SU-DHL-6 (cell line): ENCODE results near the gene ULK3.
A peak's percentile ranks its signal among the peaks of the same experiment; 100 is the strongest.

Source experiments
- H2AFZ ChIP-seq: fragments of 200-600 bp; sonication (generic); 2 replicates; pipeline ENCODE4 v1.6.1; 2014; ENCODE audit warnings: low read depth, mild to moderate bottlenecking, moderate library complexity, mixed read lengths, antibody characterized with exemption, low read length; ENCODE audit not compliant: severe bottlenecking
- H3F3A ChIP-seq: fragments of 200-600 bp; shearing (Covaris generic); 2 replicates; pipeline ENCODE4 v1.6.0; 2016; ENCODE audit warnings: antibody characterized with exemption, mild to moderate bottlenecking; ENCODE audit not compliant: insufficient read depth
- H3K27ac ChIP-seq: fragments of 200-600 bp; sonication (generic); 2 replicates; pipeline ENCODE4 v1.5.1; 2016; ENCODE audit warnings: low read depth, mild to moderate bottlenecking, low read length, moderate library complexity, mixed read lengths
- H3K27me3 ChIP-seq: fragments of 200-600 bp; sonication (generic), shearing (Covaris generic); 2 replicates; pipeline ENCODE4 v1.6.0; 2014; ENCODE audit warnings: mild to moderate bottlenecking, low read length
- H3K36me3 ChIP-seq: fragments of 200-600 bp; sonication (generic); 2 replicates; pipeline ENCODE4 v1.6.1; 2014; ENCODE audit warnings: mild to moderate bottlenecking, low read length, mixed read lengths
- H3K4me2 ChIP-seq: fragments of 300-600, 200-600 bp; shearing (Covaris generic), sonication (generic); 2 replicates; pipeline ENCODE4 v1.6.0; 2014; ENCODE audit warnings: low read length, low read depth, mild to moderate bottlenecking; ENCODE audit not compliant: poor library complexity, severe bottlenecking
- H3K4me3 ChIP-seq: fragments of 200-600 bp; sonication (generic); 2 replicates; pipeline ENCODE4 v1.5.1; 2014; ENCODE audit warnings: antibody characterized with exemption, low read length, mild to moderate bottlenecking, mixed read lengths; ENCODE audit not compliant: insufficient read depth, poor library complexity, severe bottlenecking
- H3K79me2 ChIP-seq: fragments of 200-600 bp; sonication (generic); 2 replicates; pipeline ENCODE4 v1.6.1; 2014; ENCODE audit warnings: mild to moderate bottlenecking, low read length, moderate library complexity; ENCODE audit not compliant: insufficient read depth
- H3K9ac ChIP-seq: fragments of 200-600 bp; sonication (generic); 2 replicates; pipeline ENCODE4 v1.7.0; 2014; ENCODE audit warnings: mild to moderate bottlenecking, low read length
- H3K9me2 ChIP-seq: fragments of 200-600 bp; sonication (generic); replicated peaks from 2 replicates; pipeline ENCODE4 v1.6.1; 2014; ENCODE audit warnings: low read length; ENCODE audit not compliant: insufficient read depth
- H3K9me3 ChIP-seq: fragments of 200-600 bp; sonication (generic); 2 replicates; pipeline ENCODE4 v1.6.1; 2014; ENCODE audit warnings: low read length, mixed read lengths; ENCODE audit not compliant: insufficient read depth
- H4K20me1 ChIP-seq: fragments of 200-600 bp; sonication (generic); 2 replicates; pipeline ENCODE4 v1.6.1; 2014; ENCODE audit warnings: low read depth, mild to moderate bottlenecking, antibody characterized with exemption, low read length, moderate library complexity, mixed read lengths
- CTCF ChIP-seq: fragments of 200-600 bp; sonication (generic); IDR thresholded peaks from one replicate; pipeline ENCODE4 v1.5.1; 2017; ENCODE audit warnings: antibody characterized with exemption, mild to moderate bottlenecking, low read length, moderate library complexity; ENCODE audit not compliant: insufficient read depth, poor library complexity, severe bottlenecking
- EZH2phosphoT487 ChIP-seq: fragments of 200-600 bp; sonication (generic), shearing (Covaris generic); conservative IDR thresholded peaks from 2 replicates; pipeline ENCODE4 v1.6.1; 2018; ENCODE audit warnings: mild to moderate bottlenecking, antibody characterized with exemption, low read length, moderate library complexity, mixed read lengths

Gene ULK3

GRCh38 chr15:74842581-74843444 lies at the start of gene ULK3:
Gene ULK3 (minus strand): TSS chr15:74843156. CDS start chr15:74843105, 51 bp downstream.
- Histone ChIP-seq H3K36me3 (no peaks in the 10 kb centered on the region), H3K79me2 (no peaks in the 10 kb centered on the region), H3K27me3 (no peaks in the 10 kb centered on the region), H3K9me2 (no peaks in the 10 kb centered on the region), H3K9me3 (no peaks in the 10 kb centered on the region), H3K27ac (peak within 1 kb of the TSS; percentile 71), H4K20me1 (no peaks in the 10 kb centered on the region), H3K4me3 (peak within 1 kb of the TSS; percentile 86), H3K4me2 (peak within 1 kb of the TSS; percentile 81), H3F3A (peaks cover 20% of the 10 kb centered on the region; the same call in 1 of the 2 replicates), H3K9ac (peak within 1 kb of the TSS; percentile 88), H2AFZ (peak within 1 kb of the TSS; percentile 85)
- TF ChIP-seq CTCF = peak; percentile 26
- no peak for TF ChIP-seq EZH2phosphoT487

GRCh38 chr15:74892313-74892712 lies 49.4 kb upstream of the ULK3 start:
- H3K9ac ChIP-seq = no peak overlapping the region
- no peaks in the 10 kb centered on the region for H3K9me2 ChIP-seq
- no peak overlapping the region for H2AFZ ChIP-seq
- no peak for TF ChIP-seq CTCF
- TF ChIP-seq EZH2phosphoT487 = no peak
- H3K27me3 ChIP-seq = no peaks in the 10 kb centered on the region
- no peaks in the 10 kb centered on the region for H3K36me3 ChIP-seq
- no peak overlapping the region for H3K4me3 ChIP-seq
- H4K20me1 ChIP-seq = no peaks in the 10 kb centered on the region
- no peaks in the 10 kb centered on the region for H3F3A ChIP-seq
- H3K9me3 ChIP-seq = no peaks in the 10 kb centered on the region
- H3K79me2 ChIP-seq = peaks cover 4% of the 10 kb centered on the region; the same call in 1 of the 2 replicates
- H3K4me2 ChIP-seq = no peak overlapping the region
- no peak overlapping the region for H3K27ac ChIP-seq

GRCh38 chr15:74891469-74891868 lies 48.5 kb upstream of the ULK3 start:
- Histone ChIP-seq H4K20me1 (no peaks in the 10 kb centered on the region), H3K4me2 (no peak overlapping the region), H3K27me3 (no peaks in the 10 kb centered on the region), H2AFZ (no peak overlapping the region), H3K4me3 (no peak overlapping the region), H3K79me2 (peaks cover 4% of the 10 kb centered on the region; the same call in 1 of the 2 replicates), H3K36me3 (no peaks in the 10 kb centered on the region), H3K27ac (no peak overlapping the region), H3K9ac (no peak overlapping the region), H3K9me2 (no peaks in the 10 kb centered on the region), H3K9me3 (no peaks in the 10 kb centered on the region), H3F3A (no peaks in the 10 kb centered on the region)
- no peak for TF ChIP-seq CTCF
- TF ChIP-seq EZH2phosphoT487 = no peak
